HuH-7 (cell line): ENCODE measurements around the gene CDH3.
A peak's percentile ranks its signal among the peaks of the same experiment; 100 is the strongest.

Source experiments
- DNase-seq: peaks from one replicate; pipeline ENCODE4 v3.0.0; 2011; ENCODE audit warnings: low spot score

Gene CDH3

GRCh38 chr16:68737730-68738629 is 92.9 kb downstream of the CDH3 start:
- peak; percentile 71 for DNase-seq

DNA sequence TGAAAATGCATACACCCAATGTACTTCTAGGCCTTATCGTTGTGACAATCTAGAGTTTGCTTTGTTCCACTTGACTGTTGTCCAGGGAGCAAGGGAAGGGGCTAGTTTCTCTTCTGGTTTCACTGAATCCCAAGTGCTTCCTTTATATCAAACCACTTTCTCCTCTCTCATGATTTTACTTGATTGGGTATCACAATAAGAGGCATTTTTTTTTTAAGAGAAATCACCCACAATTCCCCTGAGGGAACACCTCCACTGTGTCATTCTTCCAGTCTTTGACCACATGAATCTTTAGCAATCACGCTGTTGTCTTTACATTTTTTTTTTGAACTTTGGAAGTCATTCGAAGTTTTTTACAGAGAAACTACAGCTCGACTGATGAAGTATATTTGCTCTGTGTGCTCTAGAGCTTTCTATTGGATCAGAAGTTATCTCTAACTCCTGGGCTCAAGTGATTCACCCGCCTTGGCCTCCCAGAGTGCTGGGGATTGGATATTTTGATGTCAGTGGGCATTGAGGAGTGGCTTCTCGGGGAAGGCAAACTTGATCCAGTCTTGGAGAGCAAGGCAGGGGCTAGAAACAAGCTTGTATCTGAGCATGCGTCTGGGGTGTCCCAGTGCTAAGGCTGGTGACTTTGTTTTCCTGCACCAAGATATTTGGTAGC is 95.0 kb downstream of the CDH3 start:
- DNase-seq, result peak; percentile 60

DNA sequence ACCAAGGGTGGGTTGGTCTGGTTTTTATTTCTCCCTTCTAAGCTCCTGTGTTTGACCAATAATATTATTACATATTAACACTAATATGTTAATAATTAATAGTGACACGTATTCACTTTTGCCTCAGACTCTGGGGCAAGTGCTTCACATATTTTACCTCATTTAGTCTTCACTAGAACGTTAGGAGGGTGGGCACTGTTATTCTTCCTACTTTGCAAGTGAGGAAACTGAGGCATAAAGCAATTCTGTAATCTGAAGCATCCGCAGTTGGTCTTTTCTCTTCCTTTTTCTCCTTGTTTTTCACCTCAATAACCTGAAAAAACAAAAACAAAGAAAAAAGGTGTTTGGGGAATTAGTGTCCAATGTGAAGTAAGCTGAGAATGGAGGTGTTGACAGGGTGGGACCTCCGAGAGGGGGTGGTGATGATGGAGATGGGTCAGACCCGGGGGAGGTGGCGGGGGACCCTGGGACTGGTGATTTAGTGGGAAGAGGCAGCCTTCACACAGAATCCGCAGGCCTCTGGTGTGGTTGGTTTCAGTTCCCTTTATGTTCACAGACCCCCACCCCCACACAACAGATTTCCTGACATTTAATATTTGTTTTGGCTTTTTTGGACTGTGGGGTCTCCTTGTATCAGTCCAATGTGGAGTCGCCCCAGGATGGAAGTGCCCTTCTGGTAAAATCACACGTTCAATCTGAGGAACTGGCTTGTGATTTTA is 95.7 kb downstream of the CDH3 start:
- DNase-seq, result no peak

DNA sequence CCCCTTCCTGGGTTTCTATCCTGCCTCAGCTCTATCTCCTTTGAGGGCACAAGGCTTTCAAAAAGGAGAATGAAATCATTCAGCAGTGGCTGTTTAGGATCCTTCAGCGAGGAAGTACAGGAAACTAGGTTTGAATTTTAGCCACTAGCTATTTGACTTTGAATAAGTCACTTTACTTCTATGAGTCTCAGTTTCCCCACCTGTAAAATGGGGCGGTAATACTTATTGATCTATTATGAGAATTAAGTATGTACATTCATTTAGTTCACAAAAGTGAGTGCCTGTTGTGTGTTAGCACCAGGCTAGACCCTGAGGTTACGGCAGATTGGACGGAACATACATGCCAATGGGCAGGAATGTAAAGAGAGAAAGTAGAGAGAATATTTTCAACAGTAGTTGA is 98.6 kb downstream of the CDH3 start:
- DNase-seq, result no peak

GRCh38 chr16:68744744-68745280 is 99.7 kb downstream of the CDH3 start:
- peak; percentile 74 for DNase-seq

- DNase-seq, result no peak
Measured at GRCh38 chr16:68746951-68747350, 101.8 kb downstream of the CDH3 start.

DNA sequence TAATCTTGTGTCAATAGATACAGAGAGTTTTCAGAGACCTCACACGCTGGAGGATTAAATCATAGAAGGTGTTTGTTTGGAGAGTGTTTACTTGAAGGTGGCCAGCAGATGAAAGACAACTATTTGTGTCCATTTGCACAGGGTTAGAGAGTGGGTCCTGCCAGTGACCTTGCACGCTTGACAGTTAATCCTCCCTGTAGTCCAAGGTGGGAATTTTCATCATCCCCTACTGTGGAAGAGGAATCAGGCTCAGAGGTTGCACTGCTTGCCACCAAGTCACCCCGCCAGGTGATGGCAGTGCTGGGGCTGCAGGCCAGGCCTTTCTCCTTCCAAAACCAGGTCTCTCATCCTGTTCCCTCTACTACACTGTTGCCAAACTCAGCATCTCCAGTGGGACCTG is 104.3 kb downstream of the CDH3 start:
- no peak for DNase-seq
